Common myeloid progenitor, CD34-positive (primary cell): ENCODE data around the gene GLRX5. TPM values are rescaled to one million over a fixed set of nuclear protein-coding genes. Genes with fewer than 3 reads are reported as not detected.

Experiments
- CTCF ChIA-PET: fragments of 350-600 bp; sonication (Branson Sonifier 250); formaldehyde crosslinking; loops from one replicate; lab custom pipeline; 2021; ENCODE audit warnings: antibody characterized with exemption; lab: Charles Lee
- POLR2A ChIA-PET: fragments of 350-600 bp; sonication (Branson Sonifier 250); formaldehyde crosslinking; loops from one replicate; lab custom pipeline; 2021; ENCODE audit warnings: antibody characterized with exemption; lab: Charles Lee
- DNase-seq, 3 donors: peaks; one replicate each; pipeline versions ENCODE4 v3.0.0 to v3.0.0-alpha.2; 2013
- H3K27ac ChIP-seq, 2 experiments: 1 replicate in 1 of 2; 2 replicates in 1 of 2; pipeline ENCODE4 v1.7.0; 2013; ENCODE audit warnings: inconsistent platforms in 2 of 2, low read length in 2 of 2, mild to moderate bottlenecking in 2 of 2, low read depth in 1 of 2, moderate library complexity in 1 of 2; ENCODE audit not compliant: severe bottlenecking in 2 of 2, insufficient read depth in 1 of 2, poor library complexity in 1 of 2
- H3K27me3 ChIP-seq, 5 experiments: replicated peaks in 2 of 5; 1 replicate in 3 of 5; 2 replicates in 2 of 5; pipeline versions ENCODE4 v1.6.1 to v1.7.0; 2013; ENCODE audit warnings: low read length in 4 of 5, mild to moderate bottlenecking in 2 of 5, moderate library complexity in 2 of 5, inconsistent platforms in 1 of 5; ENCODE audit not compliant: insufficient read depth in 5 of 5, control insufficient read depth in 4 of 5
- H3K36me3 ChIP-seq, 4 experiments: 1 replicate in 2 of 4; 2 replicates in 2 of 4; pipeline versions ENCODE4 v1.6.1 to v1.7.0; 2013; ENCODE audit warnings: low read length in 3 of 4, control low read depth in 1 of 4, mild to moderate bottlenecking in 1 of 4; ENCODE audit not compliant: control insufficient read depth in 4 of 4, insufficient read depth in 4 of 4
- H3K4me1 ChIP-seq, 4 experiments: 1 replicate in 3 of 4; 2 replicates in 1 of 4; pipeline versions ENCODE4 v1.6.1 to v1.7.1; 2013; ENCODE audit warnings: low read length in 3 of 4, mild to moderate bottlenecking in 3 of 4, control low read depth in 1 of 4, inconsistent platforms in 1 of 4, moderate library complexity in 1 of 4; ENCODE audit not compliant: control insufficient read depth in 4 of 4, insufficient read depth in 4 of 4; ENCODE audit errors: control extremely low read depth in 1 of 4
- H3K4me3 ChIP-seq, 7 experiments: 1 replicate in 4 of 7; 2 replicates in 3 of 7; pipeline versions ENCODE4 v1.5.1 to v1.7.0; 2013; ENCODE audit warnings: mild to moderate bottlenecking in 7 of 7, low read length in 6 of 7, moderate library complexity in 6 of 7, inconsistent platforms in 2 of 7, low read depth in 2 of 7, control low read depth in 1 of 7; ENCODE audit not compliant: insufficient read depth in 4 of 7, control insufficient read depth in 1 of 7; ENCODE audit errors: extremely low read depth in 1 of 7
- H3K9me3 ChIP-seq, 5 experiments: 1 replicate in 4 of 5; 2 replicates in 1 of 5; pipeline versions ENCODE4 v1.6.1 to v1.7.1; 2013; ENCODE audit warnings: low read length in 4 of 5, mild to moderate bottlenecking in 2 of 5, inconsistent platforms in 1 of 5, low read depth in 1 of 5, moderate library complexity in 1 of 5; ENCODE audit not compliant: control insufficient read depth in 4 of 5, insufficient read depth in 2 of 5; ENCODE audit errors: control extremely low read depth in 1 of 5
- WGBS: methylation state at CpG from one replicate; pipeline ENCODE4 v1.1.5; 2013; ENCODE audit not compliant: insufficient coverage; 5-methylcytosine and 5-hydroxymethylcytosine counted together
- polyA plus RNA-seq: library from polyadenylated mRNA; unstranded; fragments of 120-200 nt; gene quantifications from one replicate; pipeline ENCODE4 v1.2.1, GENCODE V29; 2013

The GLRX5 gene
- 33.9 TPM for polyA plus RNA-seq

DNA sequence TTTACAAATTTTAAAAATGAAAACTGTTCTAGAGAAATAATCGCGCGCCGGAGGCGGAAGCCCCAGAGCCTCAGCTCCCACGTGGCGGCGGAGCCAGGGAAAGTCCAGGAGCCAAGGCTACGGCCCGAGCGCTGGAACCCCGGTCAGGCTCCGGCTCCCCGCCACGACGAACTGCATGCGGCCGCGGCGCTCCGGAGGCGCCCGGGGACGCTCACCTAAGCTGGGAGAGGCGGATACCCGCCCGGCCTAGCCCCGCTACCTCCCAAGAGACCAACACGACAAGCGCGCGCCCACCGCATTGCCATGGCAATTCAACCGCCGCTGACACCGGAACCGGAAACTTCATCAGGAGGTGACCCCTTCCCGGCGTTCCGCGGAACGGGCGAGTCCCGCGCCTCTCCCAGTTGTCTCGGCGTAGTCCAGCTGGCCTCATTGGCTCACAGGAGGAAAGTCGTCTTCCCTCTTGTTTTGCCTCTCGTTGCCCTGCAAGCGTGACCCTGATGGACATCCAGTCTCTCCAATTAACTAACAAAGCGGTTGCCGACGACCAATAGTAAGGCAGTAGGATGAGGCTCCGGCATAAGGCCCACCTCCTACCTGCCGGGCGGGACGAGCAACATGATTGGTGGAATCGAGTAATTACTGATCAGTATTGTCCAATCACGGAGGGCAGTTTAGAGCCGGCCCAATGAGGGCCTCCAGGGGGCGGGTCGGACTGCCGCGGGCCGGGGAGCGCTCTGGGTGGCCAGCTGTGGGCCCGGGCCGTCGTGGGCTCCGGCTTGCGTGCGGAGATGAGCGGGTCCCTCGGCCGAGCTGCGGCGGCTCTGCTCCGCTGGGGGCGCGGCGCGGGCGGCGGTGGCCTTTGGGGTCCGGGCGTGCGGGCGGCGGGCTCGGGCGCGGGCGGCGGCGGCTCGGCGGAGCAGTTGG, at the start of gene GLRX5:
Gene GLRX5 (plus strand): TSS at position 752 of the 927 bp plus-strand sequence. CDS start 40 bp downstream, at position 792.
- Histone ChIP-seq H3K27me3 (no peaks in the 10 kb centered on the region), H3K4me3 (peak within 1 kb of the TSS; percentile 75 to 90 (median 87)), H3K27ac (peak within 1 kb of the TSS; percentile 90 to 97), H3K9me3 (no peaks in the 10 kb centered on the region), H3K4me1 (peaks cover 17 to 50% (median 33%) of the 10 kb centered on the region in 4 experiments), H3K36me3 (peaks cover 0 to 21% (median 6%) of the 10 kb centered on the region in 4 experiments)
- DNase-seq, result peak; percentile 100
- under 1% methylated on average over 88 of the region's 97 CpGs for WGBS
- ChIA-PET POLR2A (interaction anchor here (1.0 kb wide), 1 partner anchor 1003 kb away, joined by 3 read pairs; no protein-coding TSS in a partner anchor), CTCF (interaction anchor here (1.0 to 3.8 kb wide), 7 partner anchors 9 to 106 kb away, joined by 3 to 11 read pairs (median 5); partner anchors contain the start of gene SYNE3)

- H3K27me3 ChIP-seq, result no peaks in the 10 kb centered on the region
- no peak overlapping the region for H3K27ac ChIP-seq
- H3K4me3 ChIP-seq, result no peak overlapping the region
- no peaks in the 10 kb centered on the region for H3K9me3 ChIP-seq
- H3K36me3 ChIP-seq, result peaks cover under 1 to 5% (median 3%) of the 10 kb centered on the region in 4 experiments
- 97% methylated on average over 5 of the region's 7 CpGs for WGBS
- DNase-seq, result no peak
- ChIA-PET CTCF (interaction anchor here (1.3 kb wide), 1 partner anchor 42 kb away, joined by 5 read pairs; no protein-coding TSS in a partner anchor), POLR2A (no interaction called here)
- H3K4me1 ChIP-seq, result peaks cover 0 to 7% (median 2%) of the 10 kb centered on the region in 4 experiments
These were observed 49.5 kb upstream of the GLRX5 start for GRCh38 chr14:95485222-95485819.

DNA sequence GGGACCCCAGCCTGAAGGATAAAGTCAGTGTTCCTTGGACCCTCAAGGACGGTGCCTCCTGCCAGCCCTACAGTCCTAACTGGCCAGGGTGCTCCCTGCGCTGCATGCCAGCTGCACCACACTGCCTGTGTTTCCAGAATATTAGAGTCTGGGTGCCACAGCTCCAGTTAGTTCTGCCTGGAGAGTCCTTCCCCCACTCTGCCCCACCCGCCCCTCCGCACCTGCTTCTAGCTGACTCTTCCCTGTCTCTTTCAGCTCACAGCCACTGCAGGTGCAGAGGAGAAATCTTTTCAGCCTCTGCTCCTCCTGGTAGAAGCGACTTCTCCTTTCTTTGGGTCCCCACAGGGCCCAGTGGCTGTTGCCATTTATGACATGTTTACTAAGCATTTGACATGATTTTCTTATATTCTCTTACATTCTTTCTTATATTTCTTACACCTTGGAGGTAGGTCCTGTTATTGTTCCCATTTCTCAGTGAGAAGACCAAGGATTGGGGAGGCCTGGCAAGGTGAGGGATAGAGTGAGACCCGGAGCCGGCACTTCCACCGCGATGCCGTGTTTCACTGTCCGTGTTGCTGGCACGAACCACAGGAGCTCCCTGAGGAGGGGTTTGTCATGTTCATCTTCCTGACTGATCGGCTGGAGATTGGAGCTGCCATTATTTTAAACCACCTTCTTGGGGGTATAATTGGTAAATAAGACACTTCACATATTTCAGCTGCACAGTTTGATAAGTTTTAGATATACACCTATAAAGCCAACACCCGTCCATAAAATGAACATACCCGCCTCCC, 47.8 kb upstream of the GLRX5 start:
- Histone ChIP-seq H3K4me1 (peaks cover 0 to 4% (median 1%) of the 10 kb centered on the region in 4 experiments), H3K36me3 (peaks cover 0 to 3% (median 0%) of the 10 kb centered on the region in 4 experiments), H3K27me3 (no peaks in the 10 kb centered on the region), H3K9me3 (no peaks in the 10 kb centered on the region), H3K4me3 (no peak overlapping the region), H3K27ac (no peak overlapping the region)
- 92% methylated on average over 6 of the region's 15 CpGs for WGBS
- DNase-seq, result peak in 2 of 3 donors; percentile 34 to 45
- ChIA-PET CTCF (interaction anchor here (1.5 kb wide), 1 partner anchor 10 kb away, joined by 3 read pairs; no protein-coding TSS in a partner anchor), POLR2A (no interaction called here)

- DNase-seq, result no peak
- WGBS, result 100% methylated on average over 1 of the region's 3 CpGs
- no peak overlapping the region for H3K4me3 ChIP-seq
- H3K4me1 ChIP-seq, result peaks cover 0 to 4% (median 1%) of the 10 kb centered on the region in 4 experiments
- POLR2A ChIA-PET, result no interaction called here
- H3K27ac ChIP-seq, result no peak overlapping the region
- CTCF ChIA-PET, result interaction anchor here (1.5 kb wide), 1 partner anchor 9 kb away, joined by 3 read pairs; no protein-coding TSS in a partner anchor
- no peaks in the 10 kb centered on the region for H3K27me3 ChIP-seq
- H3K36me3 ChIP-seq, result peaks cover 0 to 3% (median 1%) of the 10 kb centered on the region in 4 experiments
- no peaks in the 10 kb centered on the region for H3K9me3 ChIP-seq
These were observed 47.2 kb upstream of the GLRX5 start for GRCh38 chr14:95487669-95488084.

DNA sequence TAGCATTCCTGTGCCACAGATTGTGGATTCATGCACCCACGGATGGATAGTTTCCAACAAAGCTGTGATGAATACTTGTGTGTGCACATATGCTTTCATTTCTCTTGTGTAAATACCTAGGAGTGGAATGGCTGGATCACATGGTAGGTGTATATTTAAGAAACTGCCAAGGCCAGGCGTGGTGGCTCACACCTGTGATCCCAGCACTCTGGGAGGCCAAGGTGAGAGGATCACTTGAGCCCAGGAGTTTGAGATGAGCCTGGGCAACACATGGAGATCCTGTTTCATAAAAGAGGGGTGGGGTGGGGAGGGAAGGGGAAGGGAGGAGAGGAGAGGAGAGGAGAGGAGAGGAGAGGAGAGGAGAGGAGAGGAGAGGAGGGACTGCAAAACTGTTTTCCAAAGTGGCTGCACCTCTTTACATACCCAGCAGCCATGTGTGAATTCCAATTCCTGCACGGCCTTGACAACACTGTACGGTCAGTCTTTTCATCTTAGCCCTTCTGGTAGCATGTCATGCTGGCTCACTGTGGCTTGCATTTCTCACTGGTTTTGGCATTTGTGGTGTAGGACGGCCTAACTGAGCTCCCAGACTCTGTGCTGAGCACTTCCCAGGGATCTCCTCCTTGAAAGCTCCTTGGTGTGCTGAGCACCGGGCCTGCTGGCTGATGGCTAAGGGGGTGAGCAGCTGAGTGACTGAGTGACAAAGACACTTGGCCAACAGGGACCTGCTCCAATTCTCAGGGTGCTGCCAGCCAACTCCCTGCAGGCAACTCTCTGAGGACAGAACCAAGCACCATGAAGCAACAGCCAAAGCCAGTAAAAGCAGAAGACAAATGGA, 46.3 kb upstream of the GLRX5 start:
- WGBS, result 98% methylated on average over 6 of the region's 6 CpGs
- Histone ChIP-seq H3K4me1 (peaks cover 0 to 4% (median 1%) of the 10 kb centered on the region in 4 experiments), H3K4me3 (no peak overlapping the region), H3K9me3 (no peaks in the 10 kb centered on the region), H3K36me3 (peaks cover 0 to 3% (median 1%) of the 10 kb centered on the region in 4 experiments), H3K27me3 (no peaks in the 10 kb centered on the region), H3K27ac (no peak overlapping the region)
- CTCF ChIA-PET, result interaction anchor here (1.4 to 2.9 kb wide), 5 partner anchors 8 to 42 kb away, joined by 3 to 13 read pairs (median 6); no protein-coding TSS in a partner anchor
- DNase-seq, result no peak
- POLR2A ChIA-PET, result no interaction called here
